ENCODE measurements around the gene NXF3.
"Not testable (repeated sequence)": the region's sequence is repeated elsewhere in the genome, so short reads cannot be mapped to it uniquely, and the experiment has no call there.

NXF3 gene

GRCh38 chrX:103092942-103093341 is at the start of gene NXF3:
Gene NXF3 (minus strand): TSS chrX:103093143. CDS start chrX:103093023, 120 bp downstream.
- DNase-seq: no peak

GRCh38 chrX:103136528-103136927 is 43.6 kb upstream of the NXF3 start:
- DNase-seq: not testable (repeated sequence)

GRCh38 chrX:103124284-103124683 is 31.3 kb upstream of the NXF3 start:
- DNase-seq: no peak

- no peak for DNase-seq
These were observed 27.8 kb upstream of the NXF3 start for GRCh38 chrX:103120748-103121147.

GRCh38 chrX:103116970-103117369 is 24.0 kb upstream of the NXF3 start:
- DNase-seq: not testable (repeated sequence)

GRCh38 chrX:103109497-103109896 is 16.6 kb upstream of the NXF3 start:
- not testable (repeated sequence) for DNase-seq

- DNase-seq: no peak
These were observed 14.9 kb upstream of the NXF3 start for GRCh38 chrX:103107836-103108235.

- DNase-seq: not testable (repeated sequence)
These were observed 14.3 kb upstream of the NXF3 start for GRCh38 chrX:103107227-103107737.

- not testable (repeated sequence) for DNase-seq
These were observed 11.4 kb upstream of the NXF3 start for GRCh38 chrX:103104370-103104769.

GRCh38 chrX:103103866-103104265 is 10.9 kb upstream of the NXF3 start:
- not testable (repeated sequence) for DNase-seq

GRCh38 chrX:103101299-103102042 is 8.5 kb upstream of the NXF3 start:
- no peak for DNase-seq

- no peak for DNase-seq
These were observed 7.5 kb upstream of the NXF3 start for GRCh38 chrX:103100484-103100883.

GRCh38 chrX:103099691-103100090 is 6.7 kb upstream of the NXF3 start:
- DNase-seq: no peak

- DNase-seq: no peak
These were observed 5.5 kb upstream of the NXF3 start for GRCh38 chrX:103098488-103098887.

GRCh38 chrX:103081051-103081450 is 11.9 kb downstream of the NXF3 start:
- DNase-seq: no peak

GRCh38 chrX:103073467-103073866 is 19.5 kb downstream of the NXF3 start:
- no peak for DNase-seq

- DNase-seq: no peak
These were observed 26.3 kb downstream of the NXF3 start for GRCh38 chrX:103066606-103067005.

GRCh38 chrX:103063918-103064434 is 29.0 kb downstream of the NXF3 start, which contains the start of gene BEX1:
Gene BEX1 (minus strand): TSS chrX:103064171. CDS start chrX:103063274, 897 bp downstream.
- peak; percentile 79 for DNase-seq

- peak; percentile 36 for DNase-seq
These were observed 29.6 kb downstream of the NXF3 start for GRCh38 chrX:103063191-103063845.

- no peak for DNase-seq
These were observed 31.5 kb downstream of the NXF3 start for GRCh38 chrX:103061486-103061885.

GRCh38 chrX:103056902-103057301 is 36.0 kb downstream of the NXF3 start:
- no peak for DNase-seq

GRCh38 chrX:103052625-103053024 is 40.3 kb downstream of the NXF3 start:
- no peak for DNase-seq

- no peak for DNase-seq
These were observed 41.6 kb downstream of the NXF3 start for GRCh38 chrX:103051260-103051789.

- not testable (repeated sequence) for DNase-seq
These were observed 59.6 kb downstream of the NXF3 start for GRCh38 chrX:103033371-103033770.
